Spinal cord (tissue), 10 donors: ENCODE results near the gene USF2. TPM values are rescaled to one million over a fixed set of nuclear protein-coding genes. Genes with fewer than 3 reads are reported as not detected.

Source experiments
- DNase-seq, 6 donors: peaks; one replicate each; pipeline versions ENCODE4 v3.0.0 to v3.0.0-alpha.2; 2013 to 2015; ENCODE audit warnings: low spot score in 6 of 6, low read depth in 4 of 6
- H3K27ac ChIP-seq: one replicate; pipeline ENCODE4 v1.5.1; 2013; ENCODE audit warnings: low read depth, low read length, control low read depth
- H3K27me3 ChIP-seq: one replicate; pipeline ENCODE4 v1.6.1; 2013; ENCODE audit warnings: low read length; ENCODE audit not compliant: control insufficient read depth, insufficient read depth
- H3K36me3 ChIP-seq: one replicate; pipeline ENCODE4 v1.6.1; 2013; ENCODE audit warnings: low read length; ENCODE audit not compliant: control insufficient read depth, insufficient read depth
- H3K4me1 ChIP-seq: one replicate; pipeline ENCODE4 v1.6.1; 2013; ENCODE audit warnings: low read length; ENCODE audit not compliant: control insufficient read depth, insufficient read depth
- H3K4me3 ChIP-seq: one replicate; pipeline ENCODE4 v1.5.1; 2013; ENCODE audit warnings: low read depth, low read length, control low read depth
- H3K9me3 ChIP-seq: one replicate; pipeline ENCODE4 v1.6.1; 2013; ENCODE audit warnings: low read length; ENCODE audit not compliant: control insufficient read depth, insufficient read depth
- WGBS: methylation state at CpG from one replicate; pipeline ENCODE4 v1.1.5; 2013; ENCODE audit warnings: missing lambda C conversion rate; ENCODE audit not compliant: insufficient coverage; 5-methylcytosine and 5-hydroxymethylcytosine counted together
- polyA plus RNA-seq, 2 donors: library from polyadenylated mRNA; unstranded; fragments of 120-200 nt; gene quantifications; one replicate each; pipeline ENCODE4 v1.2.1, GENCODE V29; 2013; ENCODE audit not compliant: insufficient read length in 2 of 2
- total RNA-seq, 2 donors: library from RNA; depleted of rRNA in 1 of 2; stranded (reverse); fragments of 120-200 nt in 1 of 2; fragments of >200 nt in 1 of 2; gene quantifications; one replicate each; pipeline versions ENCODE4 v1.2.3 to v1.2.4, GENCODE V29; 2013 to 2014
- donor health status: healthy.

Gene USF2
- total and polyA plus RNA-seq, 4 donors, result 37.2 to 258 (median 162) TPM

DNA sequence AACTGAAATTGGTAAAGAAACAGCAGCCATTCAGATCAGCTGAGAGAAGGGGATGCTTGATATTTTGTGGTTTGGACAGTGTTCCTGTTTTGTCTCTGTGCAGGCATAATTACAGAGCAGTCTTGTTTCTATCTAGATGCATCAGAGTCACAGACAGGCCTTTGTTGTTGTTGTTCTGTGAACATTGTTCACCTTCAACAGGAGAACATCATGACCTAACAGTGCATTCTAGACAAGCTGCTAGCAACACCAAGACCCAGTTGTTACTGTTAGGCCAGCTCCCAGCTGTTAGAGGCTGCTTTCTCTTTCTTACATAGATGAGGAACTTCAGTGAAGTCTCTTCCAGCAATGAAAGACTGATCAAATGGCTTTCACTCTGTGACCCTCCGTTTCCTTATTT is 28.4 kb upstream of the USF2 start:
- no peaks in the 10 kb centered on the region for H3K27me3 ChIP-seq
- no peak for DNase-seq
- H3K27ac ChIP-seq, result no peak overlapping the region
- no CpG with 5 or more reads among the region's 1 CpG for WGBS
- no peaks in the 10 kb centered on the region for H3K36me3 ChIP-seq
- H3K4me1 ChIP-seq, result no peaks in the 10 kb centered on the region
- peaks cover 3% of the 10 kb centered on the region for H3K9me3 ChIP-seq
- no peak overlapping the region for H3K4me3 ChIP-seq

DNA sequence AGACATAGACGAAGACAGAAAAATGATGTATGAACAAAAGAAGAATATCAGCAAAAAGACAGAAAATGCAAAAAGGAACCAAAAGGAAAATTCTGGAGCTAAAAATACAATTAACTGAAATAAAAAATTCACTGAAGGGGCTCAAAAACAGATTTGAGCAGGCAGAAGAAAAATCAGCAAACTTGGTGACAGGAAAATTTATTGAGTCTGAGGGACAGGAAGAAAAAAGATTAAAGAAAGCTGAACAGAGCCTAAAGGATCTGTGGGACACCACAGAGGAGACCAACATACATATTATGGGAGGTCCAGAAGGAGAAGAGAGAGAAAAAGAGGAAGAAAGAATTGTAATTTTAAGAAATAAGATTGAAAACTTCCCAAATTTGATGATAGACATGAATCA is 27.3 kb upstream of the USF2 start:
- no peaks in the 10 kb centered on the region for H3K36me3 ChIP-seq
- no peak overlapping the region for H3K27ac ChIP-seq
- no peaks in the 10 kb centered on the region for H3K4me1 ChIP-seq
- H3K27me3 ChIP-seq, result no peaks in the 10 kb centered on the region
- H3K9me3 ChIP-seq, result peaks cover 3% of the 10 kb centered on the region
- no peak overlapping the region for H3K4me3 ChIP-seq
- no peak for DNase-seq
- no CpG with 5 or more reads among the region's 1 CpG for WGBS

DNA sequence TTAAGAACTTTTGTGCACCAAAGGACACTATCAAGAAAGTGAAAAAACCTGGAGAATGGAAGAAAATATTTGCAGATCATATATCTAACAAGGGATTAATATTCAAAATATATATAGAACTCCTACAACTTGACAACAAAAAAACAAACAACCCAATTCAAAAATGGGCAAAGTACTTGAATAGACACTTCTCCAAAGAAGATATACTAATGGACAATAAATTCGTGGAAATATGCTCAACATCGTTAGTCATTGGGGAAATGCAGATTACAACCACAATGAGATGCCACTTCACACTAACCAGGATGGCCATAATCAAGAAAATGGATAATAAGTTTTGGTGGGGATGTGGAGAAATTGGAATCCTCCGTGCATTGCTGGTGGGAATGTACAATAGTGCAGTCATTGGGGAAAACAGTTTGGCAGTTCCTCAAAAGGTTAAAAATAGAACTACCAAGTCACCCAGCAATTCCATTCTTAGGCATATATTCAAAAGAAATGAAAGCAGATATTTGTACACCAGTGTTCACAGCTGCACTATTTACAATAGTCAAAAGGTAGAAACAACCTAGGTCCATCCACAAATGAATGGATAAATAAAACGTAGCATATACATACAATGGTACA is 22.2 kb upstream of the USF2 start:
- Histone ChIP-seq H3K4me1 (peaks cover 16% of the 10 kb centered on the region), H3K36me3 (no peaks in the 10 kb centered on the region), H3K27ac (no peak overlapping the region), H3K9me3 (peaks cover 4% of the 10 kb centered on the region), H3K4me3 (no peak overlapping the region), H3K27me3 (peaks cover 38% of the 10 kb centered on the region)
- DNase-seq, result no peak
- no CpG with 5 or more reads among the region's 4 CpGs for WGBS

DNA sequence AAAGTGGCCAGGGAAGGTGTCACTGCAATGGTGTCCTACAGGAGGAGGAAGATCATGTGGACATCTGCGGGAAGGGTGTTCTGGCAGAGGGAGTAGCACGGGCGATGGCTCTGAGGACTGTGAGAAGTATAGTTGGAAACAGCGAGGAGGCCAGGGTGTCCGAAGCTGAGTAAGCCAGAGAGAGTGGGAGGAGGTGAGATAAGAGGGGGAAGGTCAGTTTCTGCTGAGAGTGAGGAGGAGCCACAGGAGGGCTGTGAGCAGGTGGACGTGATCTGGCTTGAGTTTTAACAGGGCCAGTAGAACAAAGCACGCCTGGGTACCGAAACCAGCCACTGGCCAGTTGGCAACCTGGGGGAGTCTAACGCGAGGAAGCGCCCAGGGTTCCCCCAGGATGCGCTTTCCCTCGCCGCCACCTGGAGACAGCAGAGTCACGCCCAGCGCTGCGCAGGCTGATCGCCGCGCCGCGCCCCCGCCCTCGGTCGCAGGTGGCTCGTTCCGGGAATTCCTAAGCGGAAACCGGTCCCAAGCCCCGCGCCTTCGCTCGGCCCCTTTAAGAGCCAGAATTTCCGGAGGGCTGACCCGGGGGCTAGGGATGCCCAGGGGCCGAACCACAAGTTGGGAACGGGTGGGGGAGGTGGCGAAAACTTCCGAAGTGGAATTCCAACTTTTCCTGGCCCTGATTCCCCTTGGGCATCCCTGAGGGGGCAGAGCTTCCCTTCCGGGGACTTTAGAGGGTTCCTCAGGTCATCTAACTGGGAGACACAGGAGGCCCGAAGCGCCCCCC is 21.0 kb upstream of the USF2 start:
- DNase-seq, result peak in 1 of 6 donors; percentile 52
- Histone ChIP-seq H3K27me3 (peaks cover 38% of the 10 kb centered on the region), H3K4me1 (peaks cover 16% of the 10 kb centered on the region), H3K9me3 (peaks cover 2% of the 10 kb centered on the region), H3K36me3 (no peaks in the 10 kb centered on the region), H3K4me3 (peak overlapping the region; percentile 41), H3K27ac (peak overlapping the region; percentile 57)
- WGBS, result 2% methylated on average over 42 of the region's 42 CpGs

DNA sequence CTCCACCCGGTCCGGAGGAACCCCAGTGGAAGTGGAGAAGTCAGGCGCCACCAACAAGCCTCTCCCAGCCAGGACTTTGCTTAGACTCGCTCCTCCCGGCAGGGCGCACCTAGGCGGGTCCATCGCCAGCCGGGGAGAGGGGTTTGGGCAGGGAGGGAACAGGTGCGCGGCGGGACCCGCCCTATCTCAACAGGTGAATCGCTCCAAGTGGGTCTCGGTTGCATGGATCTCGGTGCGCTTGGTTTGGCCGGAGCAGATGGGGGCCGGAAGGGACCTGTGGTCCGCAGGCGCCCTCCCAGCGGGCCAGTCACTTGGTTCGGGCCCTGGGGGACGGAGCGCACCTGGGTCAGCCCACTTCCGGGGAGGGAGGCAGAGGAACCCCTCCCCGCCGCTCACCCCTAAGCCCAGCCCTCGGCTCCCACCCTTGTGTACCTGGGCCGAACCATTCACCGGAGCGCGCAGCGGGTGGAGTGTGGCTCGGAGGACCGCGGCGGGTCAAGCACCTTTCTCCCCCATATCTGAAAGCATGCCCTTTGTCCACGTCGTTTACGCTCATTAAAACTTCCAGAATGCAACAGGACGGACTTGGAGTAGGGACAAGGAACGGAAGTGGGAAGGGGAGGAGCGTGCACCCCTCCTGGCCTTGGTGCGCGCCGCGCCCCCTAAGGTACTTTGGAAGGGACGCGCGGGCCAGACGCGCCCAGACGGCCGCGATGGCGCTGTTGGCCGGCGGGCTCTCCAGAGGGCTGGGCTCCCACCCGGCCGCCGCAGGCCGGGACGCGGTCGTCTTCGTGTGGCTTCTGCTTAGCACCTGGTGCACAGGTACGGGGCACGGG is 20.2 kb upstream of the USF2 start, which contains the start of gene LSR:
Gene LSR (plus strand): TSS at position 693 of the 836 bp plus-strand sequence. CDS start 21 bp downstream, at position 714.
- peaks cover 16% of the 10 kb centered on the region for H3K4me1 ChIP-seq
- H3K27me3 ChIP-seq, result peaks cover 38% of the 10 kb centered on the region
- DNase-seq, result peak in 1 of 6 donors; percentile 58
- H3K36me3 ChIP-seq, result no peaks in the 10 kb centered on the region
- H3K27ac ChIP-seq, result peak within 1 kb of the TSS; percentile 57
- WGBS, result under 1% methylated on average over 67 of the region's 69 CpGs
- H3K4me3 ChIP-seq, result peak within 1 kb of the TSS; percentile 41
- peaks cover 2% of the 10 kb centered on the region for H3K9me3 ChIP-seq

DNA sequence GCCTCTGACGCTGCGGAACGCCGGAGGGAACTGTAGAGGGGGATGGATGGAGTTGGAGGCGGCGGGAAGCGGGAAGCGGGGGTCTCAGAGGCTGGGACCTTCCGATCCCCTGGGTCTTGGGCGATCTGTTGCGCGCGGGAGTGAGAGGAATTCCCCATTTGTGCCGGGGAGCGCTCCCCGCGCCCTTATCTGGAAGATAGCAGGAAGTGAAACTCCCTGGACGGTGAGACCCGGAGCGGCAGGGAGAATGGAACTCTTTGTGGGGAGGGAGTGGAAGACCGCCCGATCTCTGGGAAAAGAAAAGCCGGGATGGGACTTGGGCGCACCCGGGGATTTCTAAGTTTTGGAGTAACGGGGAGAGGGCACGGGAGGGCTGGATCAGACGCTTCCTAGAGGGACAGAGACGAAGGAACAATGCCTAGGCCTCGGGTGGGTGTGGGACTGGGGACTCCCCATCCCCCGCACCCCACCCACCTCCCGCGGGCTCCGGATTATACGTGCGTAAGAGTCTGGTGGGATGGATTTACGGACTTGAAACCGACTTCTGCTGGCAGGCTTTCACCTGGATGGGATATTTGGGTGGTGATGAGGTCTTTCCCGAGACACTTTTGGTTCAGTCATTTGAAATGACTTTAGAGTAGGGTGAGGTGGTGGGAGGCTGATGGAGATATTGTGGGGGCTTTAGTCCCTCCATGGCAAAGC is 19.5 kb upstream of the USF2 start:
- H3K4me3 ChIP-seq, result peak overlapping the region; percentile 41
- DNase-seq, result no peak
- peaks cover 2% of the 10 kb centered on the region for H3K9me3 ChIP-seq
- H3K27me3 ChIP-seq, result peaks cover 38% of the 10 kb centered on the region
- H3K4me1 ChIP-seq, result peaks cover 16% of the 10 kb centered on the region
- 2% methylated on average over 32 of the region's 39 CpGs for WGBS
- H3K36me3 ChIP-seq, result no peaks in the 10 kb centered on the region
- H3K27ac ChIP-seq, result no peak overlapping the region

DNA sequence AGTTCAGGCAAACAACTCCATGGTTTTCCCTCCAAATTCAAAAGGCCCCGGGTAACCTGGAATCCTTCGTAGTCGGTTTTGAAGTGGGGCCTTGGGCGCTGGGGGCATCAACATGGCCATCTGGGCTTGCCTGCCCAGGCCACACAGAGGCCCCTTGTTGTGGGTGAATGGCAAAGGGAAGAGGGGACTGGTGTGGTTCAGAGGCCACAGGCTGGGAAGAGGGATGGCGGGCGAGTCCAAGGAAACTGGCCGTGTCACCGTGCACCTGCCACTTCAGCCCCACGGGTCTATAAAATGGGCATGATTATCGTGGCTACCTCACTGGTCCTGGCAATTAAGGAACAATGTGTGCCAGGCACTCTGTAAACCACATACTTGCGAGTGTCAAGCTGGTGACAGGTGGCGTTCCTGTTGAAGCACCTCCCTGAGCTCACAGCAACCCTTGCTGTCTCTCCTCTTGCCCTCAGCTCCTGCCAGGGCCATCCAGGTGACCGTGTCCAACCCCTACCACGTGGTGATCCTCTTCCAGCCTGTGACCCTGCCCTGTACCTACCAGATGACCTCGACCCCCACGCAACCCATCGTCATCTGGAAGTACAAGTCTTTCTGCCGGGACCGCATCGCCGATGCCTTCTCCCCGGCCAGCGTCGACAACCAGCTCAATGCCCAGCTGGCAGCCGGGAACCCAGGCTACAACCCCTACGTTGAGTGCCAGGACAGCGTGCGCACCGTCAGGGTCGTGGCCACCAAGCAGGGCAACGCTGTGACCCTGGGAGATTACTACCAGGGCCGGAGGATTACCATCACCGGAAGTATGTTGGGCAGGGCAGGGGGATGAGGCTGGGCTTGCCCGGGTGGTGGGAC is 18.7 kb upstream of the USF2 start:
- H3K4me1 ChIP-seq, result peaks cover 16% of the 10 kb centered on the region
- no peak overlapping the region for H3K27ac ChIP-seq
- peaks cover 2% of the 10 kb centered on the region for H3K9me3 ChIP-seq
- H3K4me3 ChIP-seq, result no peak overlapping the region
- H3K36me3 ChIP-seq, result no peaks in the 10 kb centered on the region
- WGBS, result 83% methylated on average over 34 of the region's 34 CpGs
- DNase-seq, result no peak
- peaks cover 38% of the 10 kb centered on the region for H3K27me3 ChIP-seq

DNA sequence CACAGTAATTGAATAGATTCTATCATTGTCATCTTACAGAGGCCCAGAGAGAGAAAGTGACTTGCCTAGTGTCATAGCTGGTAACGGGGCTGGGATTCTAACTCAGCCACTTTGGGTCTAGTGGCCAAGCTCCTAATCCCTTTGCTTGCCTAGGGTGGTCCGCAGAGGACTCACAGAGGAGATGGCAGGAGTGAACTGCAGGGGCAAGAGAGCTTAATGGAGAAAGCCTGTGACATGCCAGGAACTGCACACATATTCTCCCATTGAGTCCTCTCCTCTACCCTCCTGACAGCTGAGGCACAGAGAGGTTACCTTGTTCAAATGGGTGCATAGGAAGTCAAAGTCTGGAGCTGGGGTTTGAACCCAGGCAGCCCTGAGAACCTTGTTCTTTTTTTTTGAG is 17.3 kb upstream of the USF2 start:
- Histone ChIP-seq H3K36me3 (no peaks in the 10 kb centered on the region), H3K9me3 (peaks cover 2% of the 10 kb centered on the region), H3K4me1 (peaks cover 16% of the 10 kb centered on the region), H3K4me3 (no peak overlapping the region), H3K27ac (no peak overlapping the region), H3K27me3 (peaks cover 38% of the 10 kb centered on the region)
- WGBS, result 100% methylated on average over 1 of the region's 2 CpGs
- no peak for DNase-seq
